Measurements from ENCODE around the gene ZMYM1. TPM values are rescaled to one million over a fixed set of nuclear protein-coding genes. Genes with fewer than 3 reads are reported as not detected.

The ZMYM1 gene
- polyA plus RNA-seq, 4 donors = 15.0 to 21.9 (median 19.2) TPM

Other genes with a start within 250 kb of the ZMYM1 start
- 10 to 100 TPM; 30.9 to 40.0 (median 33.1) TPM for gene SMIM12, start 219.6 kb upstream of the ZMYM1 start, polyA plus RNA-seq (ENCODE audit: insufficient read length in 4 of 4)
- gene DLGAP3, start 149.7 kb upstream of the ZMYM1 start, polyA plus RNA-seq (ENCODE audit: insufficient read length in 4 of 4) = 1 to 10 TPM; 1.7 to 2.9 (median 2.5) TPM
- 10 to 100 TPM; 24.9 to 32.8 (median 30.5) TPM for gene TMEM35B, start 94.0 kb upstream of the ZMYM1 start, polyA plus RNA-seq (ENCODE audit: insufficient read length in 4 of 4)
- 10 to 100 TPM; 15.3 to 25.9 (median 20.6) TPM for gene ZMYM6, start 47.4 kb upstream of the ZMYM1 start, polyA plus RNA-seq (ENCODE audit: insufficient read length in 4 of 4)
- 1,000 to 10,000 TPM in 1 of 4 donors, 100 to 1,000 TPM in 3; 472 to 1,088 (median 773) TPM for gene SFPQ, start 113.8 kb downstream of the ZMYM1 start, polyA plus RNA-seq (ENCODE audit: insufficient read length in 4 of 4)
- gene ZMYM4, start 189.3 kb downstream of the ZMYM1 start, polyA plus RNA-seq (ENCODE audit: insufficient read length in 4 of 4) = 10 to 100 TPM; 65.0 to 76.1 (median 72.2) TPM